ENCODE data around the gene ZNF592. TPM values are rescaled to one million over a fixed set of nuclear protein-coding genes. Genes with fewer than 3 reads are reported as not detected.

Gene ZNF592
- total and polyA plus RNA-seq, 2 donors (not counting 3 experiments of a cell fraction or from before 2014, with no cell fraction given) = 12.3 to 21.1 TPM

DNA sequence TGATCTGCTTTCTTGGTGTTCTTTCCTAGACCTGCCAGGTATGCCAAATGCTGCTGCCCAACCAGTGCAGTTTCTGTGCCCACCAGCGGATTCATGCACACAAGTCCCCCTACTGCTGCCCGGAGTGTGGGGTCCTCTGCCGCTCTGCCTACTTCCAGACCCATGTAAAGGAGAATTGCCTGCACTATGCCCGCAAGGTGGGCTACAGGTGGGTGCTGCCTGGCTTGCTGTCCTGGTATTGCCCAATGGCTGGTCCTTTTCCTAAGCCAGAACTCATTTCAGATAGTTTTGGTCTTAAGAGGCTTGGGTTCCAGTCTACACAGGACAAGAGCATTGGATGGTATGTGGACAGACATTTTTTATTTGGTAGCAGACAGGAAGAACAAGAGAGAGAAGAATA lies 42.3 kb downstream of the ZNF592 start:
- DNase-seq (ENCODE audit: low read depth, low spot score) (no peak), FAIRE-seq (no peak)
- Histone ChIP-seq H3K4me3 (replicated peaks in 1 of 3; ENCODE audit: insufficient read depth in 1 of 3, low read depth in 1 of 3, low read length in 3 of 3) (no peak overlapping the region), H3K4me2 (ENCODE audit: insufficient read depth, low read length) (no peak overlapping the region), H3K36me3 (ENCODE audit: control insufficient read depth in 2 of 2, extremely low read depth in 1 of 2, insufficient read depth in 2 of 2, low read length in 2 of 2) (peaks cover 2 to 8% of the 10 kb centered on the region in 2 experiments), H3K9me3 (replicated peaks; ENCODE audit: control insufficient read depth, insufficient read depth, low read length) (no peaks in the 10 kb centered on the region), H4K20me1 (replicated peaks; ENCODE audit: control insufficient read depth, extremely low read depth, insufficient read depth, low read length) (no peaks in the 10 kb centered on the region), H3K79me2 (ENCODE audit: control insufficient read depth, insufficient read depth, low read length) (peaks cover 40% of the 10 kb centered on the region), H3K4me1 (ENCODE audit: control insufficient read depth, extremely low read depth, insufficient read depth, low read length) (no peaks in the 10 kb centered on the region), H2AFZ (ENCODE audit: low read depth, low read length) (no peak overlapping the region), H3K27me3 (ENCODE audit: control insufficient read depth in 2 of 2, insufficient read depth in 2 of 2, low read length in 2 of 2) (no peaks in the 10 kb centered on the region), H3K27ac (ENCODE audit: insufficient read depth, low read depth, low read length) (no peak overlapping the region), H3K9me1 (replicated peaks; ENCODE audit: control insufficient read depth, extremely low read depth, insufficient read depth, low read length) (no peaks in the 10 kb centered on the region), H3K9ac (replicated peaks; ENCODE audit: extremely low read depth, insufficient read depth, low read length) (no peak overlapping the region)
- BruUV-seq (replicated peaks) = no TSS peak
- intact Hi-C loops (cut with micrococcal nuclease) (no loop called here), dilution Hi-C loops (cut with MboI; ENCODE audit: extremely low pct_ligation_motif_present, low sequenced_read_pairs) (no loop called here)
- POLR2A ChIA-PET = no interaction called here
- no peak for TF ChIP-seq MYC (IDR thresholded peaks at IDR 0.05; ENCODE audit: low read depth, low read length)
- no peak for TF ChIP-seq FOS (IDR thresholded peaks at IDR 0.05; ENCODE audit: borderline replicate concordance, insufficient read depth, low read length)
- no peak for TF ChIP-seq EZH2 (IDR thresholded peaks at IDR 0.05; ENCODE audit: borderline replicate concordance, low read depth, low read length, severe bottlenecking)
- TF ChIP-seq JUN (IDR thresholded peaks at IDR 0.05; ENCODE audit: borderline replicate concordance, insufficient read depth, insufficient read length, low read depth) = no peak
- TF ChIP-seq POLR2AphosphoS5 (IDR thresholded peaks at IDR 0.05; ENCODE audit: insufficient read depth, low read depth, low read length) = no peak
- TF ChIP-seq, protein P1, sequence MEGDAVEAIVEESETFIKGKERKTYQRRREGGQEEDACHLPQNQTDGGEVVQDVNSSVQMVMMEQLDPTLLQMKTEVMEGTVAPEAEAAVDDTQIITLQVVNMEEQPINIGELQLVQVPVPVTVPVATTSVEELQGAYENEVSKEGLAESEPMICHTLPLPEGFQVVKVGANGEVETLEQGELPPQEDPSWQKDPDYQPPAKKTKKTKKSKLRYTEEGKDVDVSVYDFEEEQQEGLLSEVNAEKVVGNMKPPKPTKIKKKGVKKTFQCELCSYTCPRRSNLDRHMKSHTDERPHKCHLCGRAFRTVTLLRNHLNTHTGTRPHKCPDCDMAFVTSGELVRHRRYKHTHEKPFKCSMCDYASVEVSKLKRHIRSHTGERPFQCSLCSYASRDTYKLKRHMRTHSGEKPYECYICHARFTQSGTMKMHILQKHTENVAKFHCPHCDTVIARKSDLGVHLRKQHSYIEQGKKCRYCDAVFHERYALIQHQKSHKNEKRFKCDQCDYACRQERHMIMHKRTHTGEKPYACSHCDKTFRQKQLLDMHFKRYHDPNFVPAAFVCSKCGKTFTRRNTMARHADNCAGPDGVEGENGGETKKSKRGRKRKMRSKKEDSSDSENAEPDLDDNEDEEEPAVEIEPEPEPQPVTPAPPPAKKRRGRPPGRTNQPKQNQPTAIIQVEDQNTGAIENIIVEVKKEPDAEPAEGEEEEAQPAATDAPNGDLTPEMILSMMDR (IDR thresholded peaks at IDR 0.05; ENCODE audit: extremely low read depth in 1 of 2, insufficient read depth in 1 of 2, low read depth in 1 of 2, low read length in 2 of 2) = no peak
- no peak for TF ChIP-seq GATA2 (IDR thresholded peaks at IDR 0.05; ENCODE audit: insufficient read depth, insufficient read length, low read depth, low read length)
- TF ChIP-seq, protein P2, sequence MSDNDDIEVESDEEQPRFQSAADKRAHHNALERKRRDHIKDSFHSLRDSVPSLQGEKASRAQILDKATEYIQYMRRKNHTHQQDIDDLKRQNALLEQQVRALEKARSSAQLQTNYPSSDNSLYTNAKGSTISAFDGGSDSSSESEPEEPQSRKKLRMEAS (IDR thresholded peaks at IDR 0.05; ENCODE audit: insufficient read depth, insufficient read length) = no peak
- TF ChIP-seq POLR2A (IDR thresholded peaks at IDR 0.05; ENCODE audit: low read depth, low read length) = no peak
- CTCF ChIA-PET = interaction anchor here (1.8 kb wide), 1 partner anchor 191 kb away, joined by 3 read pairs; no protein-coding TSS in a partner anchor
